ENCODE measurements around the gene ITGA8.

DNA sequence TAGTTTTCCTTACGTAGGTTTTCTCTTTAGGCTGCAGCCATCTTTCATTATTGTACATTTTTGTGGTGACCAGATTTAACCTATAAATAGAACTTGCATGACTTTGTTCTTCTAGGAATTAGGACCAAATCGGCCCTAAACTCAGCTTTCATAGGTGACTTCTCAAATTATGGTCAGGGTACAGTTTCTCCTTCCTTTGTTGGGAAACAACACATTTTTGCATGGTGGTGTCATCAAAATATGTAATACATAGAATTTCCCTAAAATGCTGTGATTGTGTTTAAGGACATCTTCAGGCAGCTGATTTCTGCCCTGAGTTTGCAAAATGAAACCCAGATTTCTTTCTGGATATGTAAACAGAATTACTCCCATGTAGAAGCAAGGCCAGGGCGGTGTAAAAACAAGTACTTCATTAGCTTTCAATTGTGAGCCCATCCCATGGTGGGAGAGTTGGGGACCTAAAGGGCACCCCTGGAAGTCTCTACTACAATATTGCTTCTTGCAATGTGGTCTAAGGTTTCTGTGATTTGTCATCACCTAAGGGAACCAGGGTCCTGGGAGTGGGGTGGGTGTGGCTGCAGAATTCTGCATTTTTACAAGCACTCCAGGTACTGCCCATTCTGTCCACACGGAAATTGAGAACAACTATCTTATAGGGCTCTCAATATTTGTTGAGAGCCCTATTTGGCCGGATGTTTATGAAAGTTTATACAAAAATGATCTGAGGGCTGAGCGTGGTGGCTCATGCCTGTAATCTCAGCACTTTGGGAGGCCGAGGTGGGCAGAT is 227.7 kb downstream of the ITGA8 start:
- TF ChIP-seq, protein P1, sequence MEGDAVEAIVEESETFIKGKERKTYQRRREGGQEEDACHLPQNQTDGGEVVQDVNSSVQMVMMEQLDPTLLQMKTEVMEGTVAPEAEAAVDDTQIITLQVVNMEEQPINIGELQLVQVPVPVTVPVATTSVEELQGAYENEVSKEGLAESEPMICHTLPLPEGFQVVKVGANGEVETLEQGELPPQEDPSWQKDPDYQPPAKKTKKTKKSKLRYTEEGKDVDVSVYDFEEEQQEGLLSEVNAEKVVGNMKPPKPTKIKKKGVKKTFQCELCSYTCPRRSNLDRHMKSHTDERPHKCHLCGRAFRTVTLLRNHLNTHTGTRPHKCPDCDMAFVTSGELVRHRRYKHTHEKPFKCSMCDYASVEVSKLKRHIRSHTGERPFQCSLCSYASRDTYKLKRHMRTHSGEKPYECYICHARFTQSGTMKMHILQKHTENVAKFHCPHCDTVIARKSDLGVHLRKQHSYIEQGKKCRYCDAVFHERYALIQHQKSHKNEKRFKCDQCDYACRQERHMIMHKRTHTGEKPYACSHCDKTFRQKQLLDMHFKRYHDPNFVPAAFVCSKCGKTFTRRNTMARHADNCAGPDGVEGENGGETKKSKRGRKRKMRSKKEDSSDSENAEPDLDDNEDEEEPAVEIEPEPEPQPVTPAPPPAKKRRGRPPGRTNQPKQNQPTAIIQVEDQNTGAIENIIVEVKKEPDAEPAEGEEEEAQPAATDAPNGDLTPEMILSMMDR (IDR thresholded peaks at IDR 0.05), result no peak
- no peak for TF ChIP-seq EZH2 (IDR thresholded peaks at IDR 0.05; ENCODE audit: borderline replicate concordance, insufficient read depth, low read depth, low read length, poor library complexity, severe bottlenecking)
